Measurements from ENCODE around the gene CNOT2.
"Not testable (repeated sequence)": the region's sequence is repeated elsewhere in the genome, so short reads cannot be mapped to it uniquely, and the experiment has no call there.

The CNOT2 gene

DNA sequence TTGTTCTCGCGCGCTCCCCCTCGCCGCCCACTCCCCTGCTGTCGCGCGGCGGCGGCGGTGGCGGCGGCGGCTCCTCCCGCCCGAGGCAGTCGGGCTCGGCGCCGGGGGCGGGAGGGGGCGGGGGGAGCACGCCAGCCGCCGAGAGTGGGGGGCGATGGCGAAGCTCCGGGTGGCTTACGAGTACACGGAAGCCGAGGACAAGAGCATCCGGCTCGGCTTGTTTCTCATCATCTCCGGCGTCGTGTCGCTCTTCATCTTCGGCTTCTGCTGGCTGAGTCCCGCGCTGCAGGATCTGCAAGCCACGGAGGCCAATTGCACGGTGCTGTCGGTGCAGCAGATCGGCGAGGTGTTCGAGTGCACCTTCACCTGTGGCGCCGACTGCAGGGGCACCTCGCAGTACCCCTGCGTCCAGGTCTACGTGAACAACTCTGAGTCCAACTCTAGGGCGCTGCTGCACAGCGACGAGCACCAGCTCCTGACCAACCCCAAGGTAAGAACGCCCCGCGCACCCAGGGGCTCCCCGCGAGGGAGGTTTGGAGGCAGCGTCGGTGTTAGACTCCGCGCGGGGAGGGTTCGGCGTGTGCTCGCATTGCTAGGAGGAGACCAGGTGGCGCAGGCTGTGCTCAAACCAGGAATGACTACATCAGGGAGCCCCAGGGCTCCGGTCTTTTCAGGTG is 123.5 kb downstream of the CNOT2 start:
- DNase-seq: peak; percentile 53

DNA sequence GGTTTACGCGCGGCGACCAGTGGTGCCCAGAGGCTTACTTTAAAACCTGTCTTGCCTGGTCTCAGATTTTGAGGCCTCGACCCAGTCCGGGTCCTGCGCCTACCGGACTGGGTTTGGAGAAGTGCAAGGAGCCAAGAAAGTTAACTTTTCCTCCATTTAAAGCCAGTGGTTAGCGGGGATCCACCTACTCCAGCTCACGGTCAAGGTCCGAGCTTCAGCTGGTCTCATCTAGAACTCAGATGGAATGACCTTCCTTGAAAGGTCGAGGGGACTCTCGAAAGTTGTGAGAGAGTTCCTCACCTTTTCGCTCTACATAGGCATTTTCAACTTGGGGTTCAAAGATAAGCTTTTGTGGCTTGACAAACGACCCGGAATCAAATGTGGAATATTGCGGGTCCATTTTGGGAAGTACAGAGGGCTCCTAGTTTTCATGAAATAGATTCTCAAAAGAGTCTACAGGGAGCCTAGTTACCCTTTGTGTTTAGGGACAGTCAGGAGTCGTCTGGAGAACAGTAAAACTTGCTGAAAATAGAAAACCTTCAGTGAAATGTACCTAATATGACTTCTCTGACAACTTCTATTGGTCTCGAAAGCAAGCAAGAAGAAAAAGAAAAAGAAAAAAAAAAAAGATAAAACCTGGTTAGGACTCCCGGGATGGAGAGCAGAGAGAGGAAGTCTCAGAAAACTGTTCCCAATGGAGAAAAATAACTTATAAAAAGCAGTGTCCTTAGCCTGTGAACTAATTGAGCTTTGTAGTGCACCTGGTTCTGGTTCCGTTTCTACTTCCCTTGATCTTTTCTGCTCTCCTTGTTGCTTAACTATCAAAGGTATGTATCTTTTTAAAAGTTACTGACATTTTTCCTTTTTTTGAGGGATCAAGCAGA is 124.3 kb downstream of the CNOT2 start:
- no peak for DNase-seq

DNA sequence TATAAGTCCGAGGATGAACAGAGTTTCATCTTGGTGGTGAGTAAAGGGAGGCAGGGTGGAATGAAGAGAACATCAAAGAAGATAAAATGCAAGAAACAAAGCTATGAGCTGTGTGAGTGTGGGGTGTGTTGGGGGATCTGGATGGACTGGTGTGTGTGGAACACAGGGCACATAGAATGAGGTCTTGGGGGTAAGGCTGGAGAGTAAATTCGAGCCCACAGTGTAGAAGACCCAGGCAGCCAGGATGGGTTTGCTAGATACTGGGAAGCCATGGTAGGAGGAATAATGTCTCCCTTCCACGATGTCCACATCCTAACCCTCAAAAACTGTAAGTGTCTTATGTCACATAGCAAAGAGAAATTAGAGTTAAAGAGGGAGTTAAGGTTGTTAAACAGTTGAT is 129.6 kb downstream of the CNOT2 start:
- no peak for DNase-seq

DNA sequence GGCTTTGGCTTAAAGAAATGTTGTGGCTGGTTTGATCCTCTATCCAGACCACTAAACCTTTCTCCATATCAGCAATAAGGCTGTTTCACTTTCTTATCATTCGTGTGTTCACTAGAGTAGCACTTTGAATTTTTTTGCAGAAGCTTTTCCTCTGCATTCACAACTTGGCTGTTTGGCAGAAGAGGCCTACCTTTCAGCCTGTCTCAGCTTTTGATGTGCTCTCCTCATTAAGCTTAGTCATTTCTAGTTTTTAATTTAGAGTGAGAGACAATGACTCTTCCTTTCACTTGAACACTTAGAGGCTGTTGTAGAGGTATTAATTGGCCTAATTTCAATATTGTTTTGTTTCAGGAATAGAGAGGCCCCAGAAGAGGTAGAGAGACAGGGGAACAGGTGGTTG is 136.6 kb downstream of the CNOT2 start:
- no peak for DNase-seq

DNA sequence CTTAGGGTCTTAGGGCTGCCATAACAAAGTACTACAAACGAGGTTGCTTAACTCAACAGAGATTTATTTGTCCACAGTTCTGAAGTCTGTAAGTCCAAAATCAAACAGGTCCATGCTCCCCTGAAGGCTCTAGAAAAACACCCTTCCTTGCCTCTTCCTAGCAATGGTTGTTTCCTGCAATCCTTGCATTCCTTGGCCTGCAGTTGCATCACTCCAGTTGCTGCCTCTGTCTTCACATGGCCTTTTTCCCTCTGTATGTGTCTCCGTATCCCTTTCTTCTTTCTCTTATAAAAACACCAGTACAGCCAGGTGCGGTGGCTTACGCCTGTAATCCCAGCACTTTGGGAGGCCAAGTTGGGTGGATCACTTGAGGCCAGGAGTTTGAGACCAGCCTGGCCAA is 140.3 kb downstream of the CNOT2 start:
- DNase-seq: no peak

DNA sequence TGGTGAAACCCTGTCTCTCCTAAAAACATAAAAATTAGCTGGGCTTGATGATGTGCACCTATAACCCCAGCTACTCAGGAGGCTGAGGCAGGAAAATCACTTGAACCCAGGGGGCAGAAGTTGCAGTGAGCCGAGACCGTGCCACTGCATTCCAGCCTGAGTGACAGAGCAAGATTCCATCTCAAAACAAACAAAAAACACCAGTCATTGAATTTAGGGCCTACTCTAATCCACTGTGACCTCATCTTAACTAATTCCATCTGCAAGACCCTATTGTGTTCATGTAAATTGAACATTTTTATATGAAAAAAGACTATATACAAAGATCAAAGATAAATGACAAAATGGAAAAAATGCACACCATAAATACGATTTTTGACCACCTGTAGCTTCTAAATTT is 140.7 kb downstream of the CNOT2 start:
- DNase-seq: no peak

DNA sequence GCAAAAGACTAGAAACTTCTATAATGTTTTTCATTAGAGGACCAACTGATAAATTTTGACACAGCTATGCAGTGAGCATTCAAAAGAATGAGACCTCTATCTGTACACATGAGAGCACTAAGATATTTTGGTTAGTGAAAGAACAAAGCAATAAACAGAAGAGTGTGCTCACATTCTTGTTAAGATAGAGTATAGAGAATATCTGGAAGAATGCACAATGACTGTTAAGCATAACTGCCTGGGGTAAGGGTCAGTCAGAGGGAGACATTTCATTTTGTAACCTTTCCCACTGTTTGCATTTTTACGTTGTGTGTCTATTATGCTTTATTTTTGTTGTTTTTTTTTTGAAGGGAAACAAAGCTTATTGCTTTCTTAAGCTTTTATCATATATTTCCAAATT is 143.5 kb downstream of the CNOT2 start:
- no peak for DNase-seq

DNA sequence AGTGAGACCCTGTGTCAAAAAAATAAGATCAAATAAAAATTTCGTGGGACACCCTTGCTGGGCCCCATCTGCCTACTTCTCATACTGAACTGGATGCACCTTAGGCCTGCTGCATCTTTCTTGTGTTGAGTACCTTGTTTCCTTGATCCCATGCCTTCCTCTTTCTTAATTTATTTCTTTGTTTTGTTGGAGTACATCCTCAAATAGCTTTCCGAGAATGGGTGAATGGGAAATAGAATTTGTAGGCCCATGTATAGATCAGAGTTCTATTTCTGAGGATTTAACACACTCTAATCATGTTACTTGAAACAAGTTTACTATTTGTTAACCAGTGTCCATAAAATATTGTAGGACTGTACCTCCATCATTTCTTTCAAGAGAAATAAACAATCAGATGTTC is 146.4 kb downstream of the CNOT2 start:
- no peak for DNase-seq

DNA sequence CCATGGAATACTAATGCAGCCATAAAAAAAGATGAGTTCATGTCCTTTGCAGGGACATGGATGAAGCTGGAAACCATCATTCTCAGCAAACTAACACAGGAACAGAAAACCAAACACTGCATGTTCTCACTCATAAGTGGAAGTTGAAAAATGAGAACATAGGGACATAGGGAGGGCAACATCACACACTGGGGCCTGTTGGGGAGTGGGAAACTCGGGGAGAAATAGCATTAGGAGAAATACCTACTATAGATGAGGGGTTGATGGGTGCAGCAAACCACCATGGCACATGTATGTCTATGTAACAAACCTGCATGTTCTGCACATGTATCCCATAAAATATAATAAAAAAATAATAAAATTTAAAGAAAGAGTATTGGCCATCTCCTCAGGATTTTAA is 149.4 kb downstream of the CNOT2 start:
- DNase-seq: not testable (repeated sequence)

DNA sequence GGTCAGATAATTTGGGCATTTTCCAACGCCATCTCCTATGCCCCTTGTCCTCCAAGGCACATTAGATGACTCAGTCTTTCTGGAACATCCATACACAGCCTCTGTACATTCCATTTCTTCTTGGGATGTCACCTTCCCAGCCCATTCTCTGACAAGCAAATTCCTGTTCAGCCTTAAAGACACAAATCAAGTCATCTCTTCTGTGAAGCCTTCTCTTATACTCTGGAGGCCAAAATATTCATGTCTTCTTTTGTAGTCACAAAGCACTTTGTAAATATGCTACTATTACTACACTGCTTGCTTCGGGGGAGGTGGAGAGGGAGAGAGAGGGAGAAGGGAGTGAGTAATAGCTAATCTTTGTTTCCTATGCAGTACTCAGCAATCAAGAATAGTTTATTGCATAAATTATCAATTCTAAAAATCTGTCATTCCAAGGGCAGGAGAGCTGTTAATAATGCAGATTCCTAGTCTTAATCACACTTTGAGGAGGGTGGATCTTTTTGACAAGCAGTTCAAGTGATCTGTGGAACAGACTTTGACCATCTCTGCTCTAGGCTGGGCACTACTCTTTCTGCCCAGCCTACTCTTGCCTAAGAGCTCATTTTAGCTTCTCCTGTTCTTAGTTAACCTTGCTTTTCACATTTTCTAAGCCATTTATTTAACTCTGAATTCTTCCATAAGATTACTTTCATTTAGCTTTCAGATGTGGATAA is 150.7 kb downstream of the CNOT2 start:
- no peak for DNase-seq

DNA sequence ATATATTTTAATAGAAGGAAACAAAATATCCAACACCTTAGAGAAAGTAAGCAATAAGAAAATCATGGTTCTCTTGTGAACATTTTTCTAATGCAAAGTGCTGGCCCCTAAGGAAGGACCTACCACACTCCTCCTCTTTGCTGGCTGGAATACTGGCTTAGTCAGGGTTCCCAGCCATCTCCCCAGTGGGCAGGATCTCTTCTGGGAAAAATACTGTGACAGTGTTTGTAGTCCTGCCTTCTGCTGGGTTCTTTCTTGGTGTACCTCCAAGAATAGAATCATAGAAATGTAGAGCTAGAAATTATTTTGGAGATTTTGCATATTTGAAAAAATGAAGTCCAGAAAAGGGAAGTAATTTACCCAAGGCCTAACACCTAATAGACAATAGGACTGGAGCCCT is 154.8 kb downstream of the CNOT2 start:
- no peak for DNase-seq

DNA sequence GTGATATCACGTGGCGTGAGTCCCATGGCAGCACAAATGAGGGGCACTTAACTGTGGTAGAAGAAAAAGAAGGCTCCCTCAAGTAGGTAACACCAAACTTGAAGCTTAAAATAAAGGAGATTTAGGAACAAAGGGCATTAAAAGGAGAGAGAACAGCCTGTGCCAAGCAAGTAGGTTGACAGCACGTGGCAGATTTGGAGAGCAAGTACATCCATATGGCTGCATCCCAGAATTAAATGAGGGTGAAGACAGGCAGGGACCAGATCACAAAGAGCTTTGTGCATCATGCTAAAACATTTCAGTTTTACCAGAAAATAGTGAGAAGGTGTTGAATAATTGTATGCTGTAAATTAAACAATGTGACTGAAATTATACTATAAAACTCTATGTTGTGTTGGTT is 155.6 kb downstream of the CNOT2 start:
- DNase-seq: no peak

DNA sequence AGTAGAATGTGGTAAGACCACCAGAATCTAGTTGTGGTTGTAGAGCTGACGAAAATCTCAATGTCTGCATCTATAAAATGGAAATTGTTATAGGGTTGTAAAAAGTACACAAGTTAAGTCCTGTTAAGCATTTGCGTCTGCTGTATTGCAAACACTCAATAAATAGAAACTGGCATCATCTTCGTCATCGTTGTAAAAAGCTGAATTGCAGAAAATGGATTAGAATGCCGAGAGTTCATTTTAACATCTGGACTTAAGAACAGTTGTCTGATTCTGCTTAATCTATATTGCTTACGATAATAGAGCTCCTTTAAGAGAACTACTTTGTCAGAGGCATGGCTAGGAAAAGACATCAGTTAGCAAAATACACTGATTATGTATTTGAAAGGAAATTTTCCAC is 156.1 kb downstream of the CNOT2 start:
- DNase-seq: no peak

DNA sequence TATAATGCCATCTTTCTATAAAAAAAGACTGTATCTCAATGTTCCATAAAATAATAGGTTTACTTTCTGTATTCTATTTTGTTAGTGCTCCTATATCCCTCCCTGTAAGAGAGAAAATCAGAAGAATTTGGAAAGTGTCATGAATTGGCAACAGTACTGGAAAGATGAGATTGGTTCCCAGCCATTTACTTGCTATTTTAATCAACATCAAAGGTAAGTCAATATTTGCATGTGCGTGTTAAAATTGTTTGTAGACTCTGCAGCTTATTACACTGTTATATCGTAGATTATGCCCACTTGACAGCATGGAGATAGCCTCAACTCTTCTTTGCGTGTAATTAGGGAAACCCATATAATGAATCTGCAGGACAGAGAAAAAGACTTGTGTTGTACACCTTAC is 156.9 kb downstream of the CNOT2 start:
- DNase-seq: no peak

DNA sequence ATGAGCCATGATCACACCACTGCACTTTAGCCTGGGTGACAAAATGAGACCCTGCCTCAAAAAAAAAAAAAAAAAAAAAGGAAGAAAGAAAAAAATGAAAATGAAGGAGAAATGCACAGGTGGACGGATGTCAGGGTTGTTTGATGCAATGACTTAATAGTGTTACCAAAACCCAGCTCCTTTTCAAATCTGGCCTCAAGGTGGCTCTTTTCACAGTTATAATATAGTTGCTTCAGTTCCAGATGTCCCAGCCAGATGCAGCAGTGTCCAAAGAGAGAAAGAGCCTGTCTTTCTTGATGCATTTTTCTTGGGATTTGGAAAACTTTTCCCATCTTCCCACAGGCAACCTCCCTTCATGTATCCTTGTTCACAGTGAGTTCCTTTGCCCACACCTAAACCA is 159.4 kb downstream of the CNOT2 start:
- DNase-seq: no peak

DNA sequence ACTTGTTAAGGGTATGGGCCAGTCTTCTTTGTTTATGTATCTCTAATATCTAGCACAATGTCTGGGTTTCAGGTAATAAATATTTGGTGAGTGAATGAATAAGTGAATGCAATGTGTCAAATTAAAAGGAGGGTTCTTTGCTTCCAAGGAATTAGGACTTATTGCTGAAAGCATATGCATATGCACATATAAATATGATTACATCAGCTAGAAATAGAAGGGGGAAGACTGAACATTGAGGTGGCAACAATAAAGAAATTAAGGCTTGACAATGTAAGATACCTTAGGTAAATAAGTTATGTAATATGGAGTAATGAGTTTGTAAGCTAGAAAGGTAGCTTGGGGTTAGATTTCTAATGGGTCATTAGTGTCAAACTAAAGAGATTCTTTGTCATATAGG is 160.6 kb downstream of the CNOT2 start:
- DNase-seq: no peak
